Urinary bladder (tissue), 4 donors: ENCODE measurements around the gene WDR41. TPM values are rescaled to one million over a fixed set of nuclear protein-coding genes. Genes with fewer than 3 reads are reported as not detected.
"Not testable (repeated sequence)": the region's sequence is repeated elsewhere in the genome, so short reads cannot be mapped to it uniquely, and the experiment has no call there.

Experiments used
- DNase-seq: peaks from one replicate; pipeline ENCODE4 v3.0.0-alpha.2; 2015; ENCODE audit errors: extremely low spot score
- H3K27ac ChIP-seq: one replicate; pipeline ENCODE4 v1.5.1; 2013; ENCODE audit warnings: low read depth, mild to moderate bottlenecking, moderate library complexity
- H3K36me3 ChIP-seq: one replicate; pipeline ENCODE4 v1.6.1; 2013; ENCODE audit warnings: mild to moderate bottlenecking, moderate library complexity; ENCODE audit not compliant: insufficient read depth
- H3K4me1 ChIP-seq: one replicate; pipeline ENCODE4 v1.6.1; 2013; ENCODE audit warnings: mild to moderate bottlenecking, moderate library complexity; ENCODE audit not compliant: insufficient read depth
- H3K4me3 ChIP-seq: one replicate; pipeline ENCODE4 v1.5.1; 2013; ENCODE audit warnings: low read depth, low read length
- WGBS: extraction: QIAGEN DNeasy Blood & Tissue Kit; methylation state at CpG from one replicate; pipeline ENCODE4 v1.1.7; 2013; 5-methylcytosine and 5-hydroxymethylcytosine counted together
- polyA plus RNA-seq: library from polyadenylated mRNA; stranded (reverse); fragments of 200-250 nt; gene quantifications from one replicate; pipeline ENCODE4 v1.2.3, GENCODE V29; 2013
- total RNA-seq: library from RNA; depleted of rRNA; stranded (reverse); fragments of >200 nt; gene quantifications from one replicate; pipeline ENCODE4 v1.2.3, GENCODE V29; 2014
- donor health status: healthy with polysubstance abuse.
- donor health status: healthy.

Gene WDR41, protein sequence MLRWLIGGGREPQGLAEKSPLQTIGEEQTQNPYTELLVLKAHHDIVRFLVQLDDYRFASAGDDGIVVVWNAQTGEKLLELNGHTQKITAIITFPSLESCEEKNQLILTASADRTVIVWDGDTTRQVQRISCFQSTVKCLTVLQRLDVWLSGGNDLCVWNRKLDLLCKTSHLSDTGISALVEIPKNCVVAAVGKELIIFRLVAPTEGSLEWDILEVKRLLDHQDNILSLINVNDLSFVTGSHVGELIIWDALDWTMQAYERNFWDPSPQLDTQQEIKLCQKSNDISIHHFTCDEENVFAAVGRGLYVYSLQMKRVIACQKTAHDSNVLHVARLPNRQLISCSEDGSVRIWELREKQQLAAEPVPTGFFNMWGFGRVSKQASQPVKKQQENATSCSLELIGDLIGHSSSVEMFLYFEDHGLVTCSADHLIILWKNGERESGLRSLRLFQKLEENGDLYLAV
- 102 TPM for total RNA-seq
- 21.2 TPM for polyA plus RNA-seq

DNA sequence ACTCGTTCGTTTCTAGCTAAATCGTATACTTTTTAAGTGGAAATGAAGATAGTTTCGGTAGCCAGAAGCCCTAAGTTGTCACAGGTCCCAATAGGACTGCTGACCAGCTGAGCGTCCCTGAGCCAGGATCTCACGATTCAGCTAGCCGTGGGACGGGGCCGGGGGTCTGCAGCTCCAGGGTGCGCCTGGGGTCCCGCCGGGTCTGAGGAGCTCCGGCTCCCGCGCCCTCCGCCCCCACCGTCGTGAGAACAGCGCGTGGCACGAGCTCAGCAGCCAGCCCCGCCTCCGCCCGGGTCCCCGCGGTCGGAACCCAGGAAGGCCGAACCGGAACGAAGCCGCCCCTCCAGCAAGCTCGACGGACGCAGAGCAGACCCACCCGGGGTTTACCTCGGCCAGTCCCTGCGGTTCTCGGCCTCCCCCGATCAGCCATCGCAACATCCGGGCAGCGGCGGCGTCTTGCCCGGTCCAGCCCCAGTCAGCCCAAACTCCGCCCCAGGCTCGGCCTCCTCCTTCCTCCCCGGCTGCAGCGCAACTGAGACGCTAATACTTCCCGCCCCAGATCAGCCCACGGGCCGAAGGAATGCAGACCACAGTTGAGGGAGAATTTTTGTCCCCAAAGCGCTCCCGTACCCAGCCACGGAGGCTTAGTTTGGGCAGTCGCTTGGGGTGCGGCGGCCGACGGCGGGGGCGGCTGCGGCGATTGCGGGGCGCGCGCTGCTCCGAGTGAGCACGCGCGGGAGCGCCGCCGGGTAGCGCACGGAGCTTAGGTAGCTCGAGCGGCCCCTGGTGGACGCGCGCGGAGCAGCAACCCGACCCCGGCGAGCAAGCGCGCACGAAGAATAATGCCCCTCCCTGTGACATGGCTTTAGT is at the start of gene WDR41:
Gene WDR41 (minus strand): TSS at position 534 of the 870 bp plus-strand sequence. CDS start 96 bp downstream, at position 438.
- WGBS, result under 1% methylated on average over 90 of the region's 90 CpGs
- H3K36me3 ChIP-seq, result no peaks in the 10 kb centered on the region
- DNase-seq, result peak; percentile 89

DNA sequence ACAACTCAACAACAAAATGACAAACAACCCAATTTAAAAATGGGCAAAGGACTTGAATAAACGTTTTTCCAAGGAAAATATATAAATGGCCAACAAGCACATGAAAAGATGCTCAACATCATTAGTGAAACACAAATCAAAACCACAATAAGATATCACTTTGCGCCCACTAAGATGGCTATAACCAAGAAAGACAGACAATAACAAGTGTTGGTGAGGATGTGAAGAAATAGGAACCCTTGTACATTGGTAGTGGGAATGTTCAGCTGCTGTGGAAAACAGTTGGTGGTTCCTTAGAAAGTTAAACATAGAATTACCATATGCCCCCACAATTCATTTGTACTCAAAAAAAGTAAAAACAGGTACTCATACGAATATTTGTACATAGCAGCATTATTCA is 39.2 kb upstream of the WDR41 start:
- WGBS, result 66% methylated on average over 3 of the region's 3 CpGs
- Histone ChIP-seq H3K27ac (no peak overlapping the region), H3K4me3 (no peak overlapping the region), H3K4me1 (no peaks in the 10 kb centered on the region), H3K36me3 (no peaks in the 10 kb centered on the region)
- no peak for DNase-seq

More for the DNA sequence above, at the start of gene WDR41:
- no peaks in the 10 kb centered on the region for H3K4me1 ChIP-seq
- H3K27ac ChIP-seq, result peak within 1 kb of the TSS; percentile 91
- H3K4me3 ChIP-seq, result peak within 1 kb of the TSS; percentile 77

DNA sequence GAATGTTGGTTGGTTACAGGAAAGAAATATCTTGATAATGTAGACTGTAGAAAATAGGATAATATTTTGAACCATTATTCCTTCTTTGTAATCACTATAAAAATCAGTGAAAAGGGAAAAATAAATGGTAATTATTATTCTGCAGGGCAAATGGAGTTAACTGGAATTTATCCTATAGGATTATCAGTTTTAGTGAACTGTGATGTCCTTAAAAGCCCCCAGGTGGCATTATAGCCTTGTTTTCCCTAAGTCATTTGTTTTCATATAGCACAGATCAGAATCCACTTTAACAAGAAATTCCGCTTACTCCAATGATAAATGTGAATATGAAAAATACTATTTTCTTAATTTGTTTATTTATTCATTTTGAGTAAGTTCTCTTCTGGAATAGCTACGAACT is 26.2 kb upstream of the WDR41 start:
- H3K4me1 ChIP-seq, result no peaks in the 10 kb centered on the region
- WGBS, result 51% methylated on average over 2 of the region's 2 CpGs
- no peak for DNase-seq

DNA sequence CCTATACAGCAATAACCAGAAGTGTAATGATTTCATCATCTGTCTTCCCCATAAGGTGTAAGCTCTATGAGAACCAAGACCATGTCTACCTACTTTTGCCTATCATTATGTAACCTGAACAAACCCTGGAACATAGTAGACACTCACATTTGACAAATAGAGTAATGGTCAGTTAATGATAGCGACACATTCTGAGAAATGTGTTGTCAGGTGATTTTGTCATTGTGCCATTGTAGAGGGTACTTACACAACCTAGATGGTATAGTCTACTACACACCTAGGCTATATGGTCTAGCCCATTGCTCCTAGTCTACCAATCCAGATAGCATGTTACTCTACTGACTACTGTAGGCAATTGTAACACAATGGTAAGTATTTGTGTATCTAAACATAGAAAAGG is 22.3 kb upstream of the WDR41 start:
- Histone ChIP-seq H3K27ac (no peak overlapping the region), H3K4me1 (no peaks in the 10 kb centered on the region), H3K4me3 (no peak overlapping the region), H3K36me3 (no peaks in the 10 kb centered on the region)
- 97% methylated on average over 1 of the region's 1 CpG for WGBS
- no peak for DNase-seq

More for the DNA sequence above, 26.2 kb upstream of the WDR41 start:
- Histone ChIP-seq H3K27ac (no peak overlapping the region), H3K36me3 (no peaks in the 10 kb centered on the region), H3K4me3 (no peak overlapping the region)

DNA sequence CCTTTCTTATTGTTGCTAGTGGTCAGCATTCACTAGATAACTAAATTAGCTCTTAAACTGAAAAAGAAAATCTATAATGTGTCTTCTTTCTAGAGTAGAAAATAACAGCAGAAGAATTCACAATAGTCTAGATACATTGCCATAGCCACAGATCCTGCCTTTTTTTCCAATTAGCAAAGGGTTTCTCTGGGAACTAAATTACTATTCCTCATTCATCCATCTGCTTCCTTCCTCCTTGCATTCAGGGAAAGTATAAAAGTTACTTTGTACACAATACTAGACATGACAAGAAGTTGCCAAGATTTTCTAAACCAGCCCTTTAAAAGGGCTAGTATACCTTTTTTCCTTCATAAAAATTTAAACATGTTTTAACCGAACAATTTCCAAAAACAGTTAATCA is 21.2 kb upstream of the WDR41 start:
- H3K4me1 ChIP-seq, result no peaks in the 10 kb centered on the region
- no peak overlapping the region for H3K27ac ChIP-seq
- 64% methylated on average over 1 of the region's 1 CpG for WGBS
- no peaks in the 10 kb centered on the region for H3K36me3 ChIP-seq
- DNase-seq, result no peak
- no peak overlapping the region for H3K4me3 ChIP-seq

DNA sequence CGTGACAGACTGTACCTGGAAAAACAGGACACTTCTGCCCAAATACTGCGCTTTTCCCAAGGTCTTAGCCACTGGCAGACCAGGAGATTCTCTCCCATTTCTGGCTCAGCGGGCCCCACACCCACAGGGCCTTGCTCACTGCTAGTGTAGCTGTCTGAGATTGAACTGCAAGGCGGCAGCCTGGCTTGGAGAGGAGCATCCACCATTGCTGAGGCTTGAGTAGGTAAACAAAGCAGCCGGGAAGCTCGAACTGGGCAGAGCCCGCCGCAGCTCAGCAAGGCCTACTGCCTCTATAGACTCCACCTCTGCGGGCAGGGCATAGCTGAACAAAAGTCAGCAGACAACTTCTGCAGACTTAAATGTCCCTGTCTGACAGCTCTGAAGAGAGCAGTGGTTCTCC is 9.0 kb upstream of the WDR41 start:
- not testable (repeated sequence) for H3K4me1 ChIP-seq, H3K27ac ChIP-seq, DNase-seq, H3K36me3 ChIP-seq, H3K4me3 ChIP-seq
- WGBS, result 89% methylated on average over 9 of the region's 9 CpGs

DNA sequence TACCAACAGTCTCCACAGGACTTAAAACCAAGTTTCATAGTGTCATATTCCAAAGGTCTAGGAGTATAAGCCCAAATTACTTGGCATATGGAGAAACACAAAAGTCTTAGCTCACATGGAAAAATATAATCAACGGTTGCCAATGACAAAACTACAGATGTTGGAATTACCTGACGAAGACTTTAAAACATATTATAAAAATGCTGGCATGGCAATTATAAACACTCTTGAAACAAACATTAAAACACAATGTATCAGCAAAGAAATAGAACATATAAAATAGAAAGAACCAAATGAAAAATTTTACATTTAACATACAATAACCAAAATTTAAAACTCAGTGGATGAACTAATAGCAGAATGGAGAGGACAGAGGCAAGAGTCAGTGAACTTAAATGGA is 7.9 kb upstream of the WDR41 start:
- no peak overlapping the region for H3K27ac ChIP-seq
- DNase-seq, result no peak
- no peaks in the 10 kb centered on the region for H3K36me3 ChIP-seq
- H3K4me1 ChIP-seq, result no peaks in the 10 kb centered on the region
- H3K4me3 ChIP-seq, result no peak overlapping the region
- 93% methylated on average over 2 of the region's 2 CpGs for WGBS

DNA sequence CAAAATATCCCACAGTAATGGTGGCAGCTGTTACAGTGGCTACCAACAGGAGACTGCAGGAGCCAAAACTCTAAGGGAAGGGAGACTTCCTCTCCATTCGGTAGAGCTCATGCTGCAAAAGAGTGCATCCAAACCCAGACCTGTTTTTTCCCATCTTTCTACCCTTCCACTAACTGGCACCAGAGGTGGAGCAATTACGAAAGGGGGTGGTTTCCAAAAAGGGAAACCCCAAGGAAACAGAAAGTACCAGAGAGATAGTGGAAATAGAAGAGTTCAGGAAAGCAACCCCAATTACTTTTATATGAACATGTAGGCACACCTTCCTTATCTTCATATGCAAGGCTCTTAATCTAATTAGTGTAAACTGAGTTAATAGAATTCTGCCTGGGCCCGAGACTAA is 7.3 kb upstream of the WDR41 start:
- Histone ChIP-seq H3K4me3 (no peak overlapping the region), H3K27ac (no peak overlapping the region), H3K4me1 (no peaks in the 10 kb centered on the region), H3K36me3 (no peaks in the 10 kb centered on the region)
- WGBS, result 64% methylated on average over 3 of the region's 3 CpGs
- DNase-seq, result no peak

DNA sequence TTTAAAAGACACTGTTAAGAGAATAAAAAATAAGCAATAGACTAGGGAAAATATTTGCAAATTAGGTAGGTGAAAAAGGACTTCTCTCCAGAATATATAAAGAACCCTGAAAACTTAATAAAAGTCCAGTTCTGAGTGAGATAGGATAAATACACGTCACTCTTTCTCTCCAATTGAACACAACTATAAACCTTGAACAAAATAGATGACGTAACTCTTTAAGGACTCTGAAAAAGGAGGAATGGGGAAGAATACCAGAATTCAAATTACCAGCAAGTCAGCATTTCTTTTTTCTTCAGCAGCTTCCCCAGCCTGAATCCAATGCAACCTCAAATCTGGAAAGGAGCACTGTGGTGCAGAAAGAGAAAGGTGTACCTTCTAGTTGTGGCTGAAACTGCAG is 6.8 kb upstream of the WDR41 start:
- H3K27ac ChIP-seq, result no peak overlapping the region
- WGBS, result 73% methylated on average over 2 of the region's 2 CpGs
- no peaks in the 10 kb centered on the region for H3K36me3 ChIP-seq

DNA sequence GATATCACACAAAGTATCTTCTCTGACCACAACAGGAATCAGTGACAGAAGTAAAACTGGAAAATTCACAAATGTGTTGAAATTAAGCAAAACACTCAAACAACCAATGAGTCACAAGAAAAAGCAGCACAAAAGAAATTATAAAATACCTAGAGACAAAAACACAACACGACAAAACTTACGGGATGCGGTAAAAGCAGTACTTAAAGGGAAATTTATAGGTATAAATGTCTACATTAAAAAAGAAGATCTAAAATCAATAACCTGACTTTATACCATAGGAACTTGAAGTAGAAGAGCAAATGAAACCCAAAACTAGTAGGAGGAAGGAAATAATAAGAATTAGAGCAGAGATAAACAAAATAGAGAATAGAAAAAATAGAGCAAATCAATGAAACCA is 2.8 kb upstream of the WDR41 start:
- WGBS, result 91% methylated on average over 3 of the region's 3 CpGs

More for the DNA sequence above, 6.8 kb upstream of the WDR41 start:
- H3K4me1 ChIP-seq, result no peaks in the 10 kb centered on the region
- no peak overlapping the region for H3K4me3 ChIP-seq
- no peak for DNase-seq

DNA sequence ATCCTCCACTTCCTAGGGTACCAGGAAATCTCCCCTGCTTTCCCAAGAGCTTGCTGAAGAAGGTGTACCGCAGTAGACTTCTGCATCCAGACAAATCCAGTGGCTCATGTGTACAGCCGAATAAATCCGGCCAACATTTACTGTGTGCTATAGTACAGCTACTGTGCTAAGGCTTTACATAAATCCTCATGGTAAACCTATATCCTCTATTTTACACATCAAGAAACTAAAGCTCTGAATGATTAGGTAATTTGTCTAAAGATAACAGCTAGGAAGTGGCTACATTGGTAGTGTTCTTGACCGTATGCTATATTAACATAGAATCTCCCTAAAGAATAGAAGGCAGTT is 511 bp upstream of the WDR41 start:
- DNase-seq, result no peak
- Histone ChIP-seq H3K4me3 (no peak overlapping the region), H3K27ac (no peak overlapping the region), H3K36me3 (no peaks in the 10 kb centered on the region), H3K4me1 (no peaks in the 10 kb centered on the region)
- 36% methylated on average over 4 of the region's 4 CpGs for WGBS

More for the DNA sequence above, 2.8 kb upstream of the WDR41 start:
- Histone ChIP-seq H3K27ac (no peak overlapping the region), H3K4me1 (no peaks in the 10 kb centered on the region), H3K4me3 (no peak overlapping the region), H3K36me3 (no peaks in the 10 kb centered on the region)
- no peak for DNase-seq

DNA sequence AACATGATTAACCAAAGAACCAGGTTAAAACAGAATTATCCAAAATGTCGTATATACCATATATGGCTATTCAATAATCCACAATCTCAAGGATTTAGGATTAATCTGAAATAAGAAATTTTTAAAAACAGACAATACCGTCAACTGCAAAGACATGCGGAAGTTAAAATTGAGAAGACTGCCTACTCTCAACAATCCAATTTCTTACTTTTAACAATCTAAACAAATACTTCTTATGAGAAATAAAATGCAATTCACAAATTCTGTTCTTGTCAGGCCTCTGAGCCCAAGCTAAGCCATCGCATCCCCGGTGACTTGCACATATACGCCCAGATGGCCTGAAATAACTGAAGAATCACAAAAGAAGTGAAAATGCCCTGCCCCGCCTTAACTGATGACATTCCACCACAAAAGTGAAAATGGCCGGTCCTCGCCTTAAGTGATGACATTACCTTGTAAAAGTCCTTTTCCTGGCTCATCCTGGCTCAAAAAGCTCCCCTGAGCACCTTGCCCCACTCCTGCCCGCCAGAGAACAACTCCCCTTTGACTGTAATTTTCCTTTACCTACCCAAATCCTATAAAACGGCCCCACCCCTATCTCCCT is 1.3 kb downstream of the WDR41 start:
- Histone ChIP-seq H3K27ac (peak overlapping the region; percentile 56), H3K4me3 (peak overlapping the region; percentile 77)
- not testable (repeated sequence) for DNase-seq, H3K4me1 ChIP-seq, H3K36me3 ChIP-seq
- 32% methylated on average over 11 of the region's 11 CpGs for whole genome bisulfite sequencing

DNA sequence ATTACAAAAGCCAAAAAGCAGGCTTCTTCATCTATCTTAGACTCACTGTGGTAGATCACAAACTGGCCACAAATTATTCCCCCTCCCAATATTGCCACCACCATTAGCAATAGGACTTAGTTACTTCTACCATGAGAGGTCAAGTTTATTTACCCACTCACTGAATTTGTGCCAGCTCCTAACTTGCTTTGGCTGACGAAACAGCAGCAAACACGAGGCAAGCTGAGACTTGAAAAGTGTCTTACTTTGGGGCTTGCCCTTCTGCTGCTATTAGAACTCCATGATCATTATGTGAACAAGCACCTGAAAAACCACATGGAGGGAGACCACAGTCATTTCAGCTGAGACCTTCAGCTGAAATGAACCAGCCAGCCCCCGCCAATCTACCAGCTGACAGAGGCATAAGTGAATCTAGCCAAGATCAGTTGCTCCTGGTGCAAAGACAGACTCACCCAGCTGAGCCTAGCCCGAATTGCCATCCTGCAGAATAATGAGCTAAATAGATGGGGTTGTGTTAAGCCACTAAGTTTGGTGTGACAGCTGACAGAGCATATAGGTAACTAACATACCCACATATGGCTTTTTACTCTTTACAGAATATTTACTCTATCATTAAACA is 5.7 kb downstream of the WDR41 start:
- peak overlapping the region; percentile 39 for H3K27ac ChIP-seq
- no peaks in the 10 kb centered on the region for H3K4me1 ChIP-seq
- no peak overlapping the region for H3K4me3 ChIP-seq
- peaks cover 2% of the 10 kb centered on the region for H3K36me3 ChIP-seq
- peak; percentile 26 for DNase-seq
- WGBS, result 78% methylated on average over 4 of the region's 4 CpGs
